Cardiac muscle cell (in vitro differentiated cells and primary cell): ENCODE results near the gene TNFAIP3. TPM values are rescaled to one million over a fixed set of nuclear protein-coding genes. Genes with fewer than 3 reads are reported as not detected.
"Not testable (repeated sequence)": the region's sequence is repeated elsewhere in the genome, so short reads cannot be mapped to it uniquely, and the experiment has no call there.

Experiments used
- DNase-seq, 2 donors: peaks; one replicate each; pipeline versions ENCODE4 v3.0.0 to v3.0.0-alpha.2; 2010 to 2017; ENCODE audit warnings: low read depth in 1 of 2, low spot score in 1 of 2
- H3K27ac ChIP-seq: fragments of 200-600 bp; sonication (generic); 2 replicates; pipeline ENCODE4 v1.5.1; 2016
- H3K27me3 ChIP-seq: fragments of 200-600 bp; sonication (generic); 2 replicates; pipeline ENCODE4 v1.6.0; 2016; ENCODE audit warnings: control low read depth
- H3K36me3 ChIP-seq: fragments of 200-600 bp; sonication (generic); 2 replicates; pipeline ENCODE4 v1.5.1; 2016; ENCODE audit warnings: control low read depth
- H3K4me1 ChIP-seq: fragments of 200-600 bp; sonication (generic); 2 replicates; pipeline ENCODE4 v1.8.1; 2017; ENCODE audit warnings: low read depth, mild to moderate bottlenecking, mixed run types
- H3K4me3 ChIP-seq: fragments of 200-600 bp; sonication (generic); 2 replicates; pipeline ENCODE4 v1.5.1; 2016; ENCODE audit warnings: mild to moderate bottlenecking
- H3K9me3 ChIP-seq: fragments of 200-600 bp; sonication (generic); 2 replicates; pipeline ENCODE4 v1.5.1; 2017; ENCODE audit warnings: low read depth, mild to moderate bottlenecking, control low read depth
- CTCF ChIP-seq: IDR thresholded peaks from 2 replicates; pipeline ENCODE4 v1.5.1; 2012; ENCODE audit warnings: low read depth, mild to moderate bottlenecking, low read length
- polyA plus RNA-seq: library from polyadenylated mRNA; unstranded; fragments of >200 nt; fragmentation: Nextera tagmentation; extraction: Ambion mirVana; gene quantifications from 2 replicates; pipeline ENCODE4 v1.2.1, GENCODE V29; 2016
- total RNA-seq: library from RNA; depleted of rRNA; stranded (reverse); fragments of >200 nt; gene quantifications from 2 replicates; pipeline ENCODE4 v1.2.3, GENCODE V29; 2016

The TNFAIP3 gene
- total and polyA plus RNA-seq, 2 experiments from 2014 or later: 7.9 TPM

- DNase-seq: peak in 1 of 2 donors; percentile 52
Measured at GRCh38 chr6:137882225-137882961, 15.3 kb downstream of the TNFAIP3 start.

GRCh38 chr6:137883400-137884148, 16.5 kb downstream of the TNFAIP3 start:
- H3K9me3 ChIP-seq: no peaks in the 10 kb centered on the region
- no peak overlapping the region for H3K4me3 ChIP-seq

More at GRCh38 chr6:137882225-137882961, 15.3 kb downstream of the TNFAIP3 start:
- Histone ChIP-seq H3K9me3 (no peaks in the 10 kb centered on the region), H3K36me3 (peaks cover 52% of the 10 kb centered on the region), H3K27me3 (no peaks in the 10 kb centered on the region), H3K4me1 (no peaks in the 10 kb centered on the region), H3K27ac (no peak overlapping the region), H3K4me3 (no peak overlapping the region)
- no peak for TF ChIP-seq CTCF

GRCh38 chr6:137884149-137884909, 17.3 kb downstream of the TNFAIP3 start:
- Histone ChIP-seq H3K4me3 (no peak overlapping the region), H3K27ac (no peak overlapping the region), H3K9me3 (no peaks in the 10 kb centered on the region), H3K27me3 (no peaks in the 10 kb centered on the region), H3K4me1 (no peaks in the 10 kb centered on the region), H3K36me3 (peaks cover 32% of the 10 kb centered on the region)
- DNase-seq: no peak
- no peak for TF ChIP-seq CTCF

More at GRCh38 chr6:137883400-137884148, 16.5 kb downstream of the TNFAIP3 start:
- Histone ChIP-seq H3K4me1 (no peaks in the 10 kb centered on the region), H3K27ac (no peak overlapping the region), H3K36me3 (peaks cover 40% of the 10 kb centered on the region), H3K27me3 (no peaks in the 10 kb centered on the region)
- TF ChIP-seq CTCF: no peak
- DNase-seq: peak in 1 of 2 donors; percentile 65

- not testable (repeated sequence) for DNase-seq, H3K4me3 ChIP-seq, H3K27ac ChIP-seq, H3K9me3 ChIP-seq, H3K27me3 ChIP-seq, H3K4me1 ChIP-seq
- H3K36me3 ChIP-seq: peaks cover 27% of the 10 kb centered on the region
Measured at GRCh38 chr6:137884910-137885229, 17.8 kb downstream of the TNFAIP3 start.

- DNase-seq, H3K4me3 ChIP-seq, H3K27me3 ChIP-seq, H3K27ac ChIP-seq, H3K9me3 ChIP-seq, H3K4me1 ChIP-seq: not testable (repeated sequence)
- H3K36me3 ChIP-seq: peaks cover 13% of the 10 kb centered on the region
Measured at GRCh38 chr6:137886226-137886625, 19.2 kb downstream of the TNFAIP3 start.

GRCh38 chr6:137890983-137891537, 24.0 kb downstream of the TNFAIP3 start:
- no peak for DNase-seq
- TF ChIP-seq CTCF: no peak
- H3K4me3 ChIP-seq: no peak overlapping the region
- H3K9me3 ChIP-seq: no peaks in the 10 kb centered on the region
- no peaks in the 10 kb centered on the region for H3K27me3 ChIP-seq
- no peaks in the 10 kb centered on the region for H3K4me1 ChIP-seq
- H3K36me3 ChIP-seq: no peaks in the 10 kb centered on the region
- no peak overlapping the region for H3K27ac ChIP-seq
